Measurements from ENCODE around the gene RNF166. TPM values are rescaled to one million over a fixed set of nuclear protein-coding genes. Genes with fewer than 3 reads are reported as not detected.
"Not testable (repeated sequence)": the region's sequence is repeated elsewhere in the genome, so short reads cannot be mapped to it uniquely, and the experiment has no call there.

Gene RNF166
- total RNA-seq, 2 donors from 2014 or later: 11.6 to 30.3 TPM

GRCh38 chr16:88676502-88677242 is 29.5 kb downstream of the RNF166 start:
- TF ChIP-seq CTCF (IDR thresholded peaks at IDR 0.05) (no peak), POLR2AphosphoS5 (IDR thresholded peaks at IDR 0.05) (no peak), POLR2A (IDR thresholded peaks at IDR 0.05) (no peak)
- Histone ChIP-seq H3K9me3 (no peaks in the 10 kb centered on the region), H3K4me1 (replicated peaks) (no peaks in the 10 kb centered on the region), H3K27me3 (replicated peaks; ENCODE audit: insufficient read depth) (no peaks in the 10 kb centered on the region), H3K36me3 (no peaks in the 10 kb centered on the region), H3K4me3 (no peak overlapping the region), H3K27ac (no peak overlapping the region)
- 82% methylated on average over 22 of the region's 22 CpGs for WGBS
- intact Hi-C loops (cut with DNase I): no loop called here
- no peak for DNase-seq (ENCODE audit: low spot score)

- Histone ChIP-seq H3K9me3 (no peaks in the 10 kb centered on the region), H3K36me3 (no peaks in the 10 kb centered on the region), H3K4me1 (replicated peaks) (no peaks in the 10 kb centered on the region), H3K27me3 (replicated peaks; ENCODE audit: insufficient read depth) (no peaks in the 10 kb centered on the region), H3K4me3 (no peak overlapping the region), H3K27ac (no peak overlapping the region)
- DNase-seq (ENCODE audit: low spot score): no peak
- TF ChIP-seq CTCF (IDR thresholded peaks at IDR 0.05) (no peak), POLR2AphosphoS5 (IDR thresholded peaks at IDR 0.05) (no peak), POLR2A (IDR thresholded peaks at IDR 0.05) (no peak)
- 92% methylated on average over 19 of the region's 19 CpGs for WGBS
- intact Hi-C loops (cut with DNase I): no loop called here
These were observed 32.4 kb downstream of the RNF166 start for GRCh38 chr16:88673716-88674379.

DNA sequence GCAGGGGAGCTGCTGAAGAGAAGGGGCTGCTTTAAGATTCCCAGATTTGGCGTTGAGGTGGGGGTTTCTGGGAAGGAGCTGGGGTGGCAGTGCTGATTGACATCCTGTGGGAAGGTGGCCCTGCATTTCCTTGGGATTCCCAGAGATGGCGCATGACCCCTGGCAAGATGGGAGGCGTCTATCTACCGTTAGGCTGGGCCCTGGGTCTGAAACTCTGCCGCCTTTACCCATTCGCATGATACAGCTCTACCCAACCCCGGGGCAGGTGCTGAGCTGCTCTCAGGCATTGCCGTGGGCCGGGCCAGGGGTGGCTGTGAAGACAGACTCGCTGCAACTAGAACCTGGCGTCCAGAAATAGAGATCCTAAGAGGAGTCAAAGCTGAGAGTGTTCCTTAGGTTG is 33.4 kb downstream of the RNF166 start:
- intact Hi-C loops (cut with DNase I): no loop called here
- TF ChIP-seq POLR2AphosphoS5 (IDR thresholded peaks at IDR 0.05): no peak
- TF ChIP-seq CTCF (IDR thresholded peaks at IDR 0.05): no peak
- TF ChIP-seq POLR2A (IDR thresholded peaks at IDR 0.05): no peak
- Histone ChIP-seq H3K9me3 (no peaks in the 10 kb centered on the region), H3K36me3 (no peaks in the 10 kb centered on the region), H3K27me3 (replicated peaks; ENCODE audit: insufficient read depth) (no peaks in the 10 kb centered on the region), H3K4me3 (no peak overlapping the region), H3K4me1 (replicated peaks) (no peaks in the 10 kb centered on the region), H3K27ac (no peak overlapping the region)
- 62% methylated on average over 11 of the region's 11 CpGs for WGBS
- no peak for DNase-seq (ENCODE audit: low spot score)

GRCh38 chr16:88671806-88672205 is 34.4 kb downstream of the RNF166 start:
- no peaks in the 10 kb centered on the region for H3K36me3 ChIP-seq
- DNase-seq (ENCODE audit: low spot score): no peak
- 88% methylated on average over 23 of the region's 23 CpGs for WGBS
- no peak for TF ChIP-seq CTCF (IDR thresholded peaks at IDR 0.05)
- no peak for TF ChIP-seq POLR2A (IDR thresholded peaks at IDR 0.05)
- no peak for TF ChIP-seq POLR2AphosphoS5 (IDR thresholded peaks at IDR 0.05)
- no peaks in the 10 kb centered on the region for H3K4me1 ChIP-seq (replicated peaks)
- intact Hi-C loops (cut with DNase I): no loop called here
- H3K27me3 ChIP-seq (replicated peaks; ENCODE audit: insufficient read depth): no peaks in the 10 kb centered on the region
- H3K9me3 ChIP-seq: no peaks in the 10 kb centered on the region
- no peak overlapping the region for H3K4me3 ChIP-seq
- H3K27ac ChIP-seq: no peak overlapping the region

DNA sequence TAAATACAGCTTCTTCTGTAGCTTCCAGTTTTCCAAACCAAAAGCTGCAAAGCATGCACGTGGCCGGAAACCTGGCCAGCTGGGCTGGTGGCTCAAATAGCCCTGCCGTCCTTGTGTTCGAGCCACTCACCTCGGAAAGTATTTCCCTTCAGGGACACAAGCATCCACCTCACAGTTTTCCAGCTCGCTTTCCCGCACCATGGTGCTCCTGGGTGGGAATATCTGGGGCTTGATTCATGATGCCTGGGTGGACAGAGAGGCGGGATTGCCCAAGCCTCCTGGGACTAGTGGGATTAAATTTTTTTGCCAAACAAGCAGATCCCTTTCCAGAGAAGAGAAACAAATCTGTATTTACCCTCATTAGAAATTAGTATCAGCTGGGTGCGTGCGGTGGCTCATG is 36.2 kb downstream of the RNF166 start:
- Histone ChIP-seq H3K4me3 (no peak overlapping the region), H3K27me3 (replicated peaks; ENCODE audit: insufficient read depth) (no peaks in the 10 kb centered on the region), H3K4me1 (replicated peaks) (no peaks in the 10 kb centered on the region), H3K36me3 (no peaks in the 10 kb centered on the region), H3K9me3 (no peaks in the 10 kb centered on the region), H3K27ac (no peak overlapping the region)
- WGBS: 85% methylated on average over 10 of the region's 10 CpGs
- DNase-seq (ENCODE audit: low spot score): no peak
- intact Hi-C loops (cut with DNase I): no loop called here
- TF ChIP-seq CTCF (IDR thresholded peaks at IDR 0.05) (no peak), POLR2A (IDR thresholded peaks at IDR 0.05) (no peak), POLR2AphosphoS5 (IDR thresholded peaks at IDR 0.05) (no peak)

GRCh38 chr16:88669493-88669892 is 36.7 kb downstream of the RNF166 start:
- H3K36me3 ChIP-seq; H3K27ac ChIP-seq; intact Hi-C loops (cut with DNase I); H3K4me1 ChIP-seq (replicated peaks); H3K9me3 ChIP-seq; DNase-seq (ENCODE audit: low spot score); H3K4me3 ChIP-seq; H3K27me3 ChIP-seq (replicated peaks; ENCODE audit: insufficient read depth): not testable (repeated sequence)
- WGBS: 93% methylated on average over 8 of the region's 8 CpGs

Data from prostate gland (tissue), 2 donors.